NCI-H2227 (cell line): Measurements from ENCODE around the gene GRM7.
A peak's percentile ranks its signal among the peaks of the same experiment; 100 is the strongest.

Source experiments
- DNase-seq: peaks from one replicate; lab custom pipeline; 2025; ENCODE audit not compliant: unreplicated experiment; lab: John Stamatoyannopoulos, UW

The GRM7 gene

DNA sequence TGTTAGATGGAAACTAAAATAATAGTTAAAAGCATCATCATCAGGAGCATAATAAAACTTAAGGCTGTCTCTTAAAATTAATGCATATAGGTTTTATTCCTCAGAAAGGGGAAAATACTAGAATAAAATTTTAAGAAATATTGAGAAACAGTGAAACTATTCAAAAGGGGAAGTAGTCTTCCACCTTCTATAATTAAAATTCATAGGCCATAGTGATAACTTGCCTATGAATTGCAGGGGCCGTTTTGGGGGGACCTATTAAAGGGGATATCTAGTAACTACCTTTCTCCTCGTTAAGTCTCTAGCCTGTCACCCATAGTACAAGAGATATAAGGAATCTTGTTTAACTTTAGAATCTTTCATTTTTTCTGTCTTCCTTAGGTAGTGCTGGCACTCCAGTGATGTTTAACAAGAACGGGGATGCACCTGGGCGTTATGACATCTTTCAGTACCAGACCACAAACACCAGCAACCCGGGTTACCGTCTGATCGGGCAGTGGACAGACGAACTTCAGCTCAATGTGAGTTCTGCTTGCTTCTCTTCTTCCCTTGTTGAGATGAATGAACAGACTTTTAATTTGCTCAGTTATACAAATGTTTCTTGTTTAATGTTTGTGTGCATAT is 600.4 kb downstream of the GRM7 start:
- no peak for DNase-seq

DNA sequence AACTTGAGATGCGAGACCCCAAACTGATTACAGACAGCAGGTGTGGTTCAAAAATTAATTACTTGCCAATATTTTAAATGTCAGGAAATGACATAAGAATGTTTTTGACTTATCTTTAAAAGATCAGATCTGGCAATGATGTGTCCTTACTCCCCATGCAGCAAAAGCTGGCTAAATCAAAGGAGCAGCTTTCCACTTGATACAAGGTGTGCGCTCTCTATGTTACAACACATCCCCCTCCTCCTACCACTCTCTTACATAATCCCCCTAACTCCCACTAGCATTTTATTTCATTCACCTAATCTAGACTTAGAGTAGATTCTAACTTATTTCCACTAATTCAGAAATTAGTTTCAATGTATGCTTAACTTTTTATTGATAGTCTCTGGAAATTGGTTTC is 609.0 kb downstream of the GRM7 start:
- DNase-seq: no peak

DNA sequence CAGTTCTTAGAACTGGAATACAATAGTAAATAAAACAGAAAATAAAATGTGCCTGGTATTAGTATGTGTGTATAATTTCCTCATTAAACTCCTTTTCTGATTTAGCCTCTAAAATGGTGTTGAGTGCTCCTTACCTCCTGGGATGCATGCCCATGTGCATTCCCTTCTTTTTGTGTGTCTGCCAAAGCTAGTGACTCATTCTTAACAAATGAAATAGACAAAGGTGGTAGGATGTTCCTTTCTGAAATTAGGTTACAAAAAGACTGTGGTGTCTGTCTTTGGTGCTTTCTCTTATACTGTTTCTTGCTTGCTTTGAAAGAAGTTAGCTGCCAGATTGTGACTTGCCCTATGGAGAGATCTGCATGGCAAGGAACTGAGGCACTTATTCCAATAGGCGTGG is 623.7 kb downstream of the GRM7 start:
- no peak for DNase-seq

DNA sequence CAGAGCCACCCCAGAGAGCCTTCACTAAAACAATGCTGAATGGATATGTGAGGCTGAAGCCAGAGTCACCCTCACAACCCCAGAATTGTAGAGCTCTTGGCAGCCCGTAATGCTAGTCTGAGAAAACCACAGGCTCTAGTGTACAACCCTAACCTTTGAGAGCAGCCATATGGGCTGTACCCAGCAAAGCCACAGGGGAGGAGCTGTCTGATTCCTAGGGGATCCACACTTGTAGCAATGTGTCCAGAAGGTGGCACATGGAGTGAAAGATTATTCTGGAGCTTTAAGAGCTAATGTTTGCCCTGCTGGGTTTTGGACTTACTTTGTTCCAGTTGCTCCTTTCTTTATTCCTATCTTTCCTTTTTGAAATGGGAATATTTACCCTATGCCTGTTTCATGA is 626.8 kb downstream of the GRM7 start:
- no peak for DNase-seq

DNA sequence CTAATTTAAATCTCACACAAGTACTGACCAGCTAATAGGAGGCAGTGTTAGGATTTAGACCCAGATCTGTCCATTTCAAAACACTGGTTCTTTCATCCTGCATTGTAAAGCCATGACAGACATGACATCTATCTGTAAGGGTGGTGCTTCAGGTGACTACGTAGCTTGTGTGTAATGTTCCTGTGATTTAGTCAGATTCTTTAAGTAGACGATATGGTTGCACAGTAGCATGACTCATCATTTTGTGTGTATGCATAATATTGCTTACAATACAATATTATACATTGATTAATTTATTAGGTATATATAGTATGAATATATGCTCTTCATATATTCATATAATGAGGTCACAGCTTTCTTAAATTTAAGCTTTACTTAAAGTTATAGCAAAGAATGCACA is 628.5 kb downstream of the GRM7 start:
- DNase-seq: no peak

DNA sequence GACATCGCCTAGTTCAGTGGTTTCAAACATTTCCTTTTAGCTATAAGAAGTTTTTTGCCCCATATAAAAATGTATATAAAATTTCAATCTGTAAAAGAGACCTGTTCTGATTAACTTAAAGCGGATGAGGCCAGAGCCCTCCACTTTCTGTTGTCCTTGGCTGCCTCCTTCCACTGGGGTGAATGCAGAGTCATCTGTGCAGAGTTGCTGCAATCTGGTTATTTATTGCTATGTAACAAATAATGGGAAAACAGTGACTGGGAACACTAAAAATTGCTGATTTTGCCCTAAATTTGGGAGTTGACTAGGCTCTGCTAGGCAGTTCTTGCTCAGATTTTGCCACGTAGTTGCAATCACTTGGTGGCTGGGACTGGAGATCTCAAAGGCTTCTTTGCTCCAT is 637.8 kb downstream of the GRM7 start:
- no peak for DNase-seq

DNA sequence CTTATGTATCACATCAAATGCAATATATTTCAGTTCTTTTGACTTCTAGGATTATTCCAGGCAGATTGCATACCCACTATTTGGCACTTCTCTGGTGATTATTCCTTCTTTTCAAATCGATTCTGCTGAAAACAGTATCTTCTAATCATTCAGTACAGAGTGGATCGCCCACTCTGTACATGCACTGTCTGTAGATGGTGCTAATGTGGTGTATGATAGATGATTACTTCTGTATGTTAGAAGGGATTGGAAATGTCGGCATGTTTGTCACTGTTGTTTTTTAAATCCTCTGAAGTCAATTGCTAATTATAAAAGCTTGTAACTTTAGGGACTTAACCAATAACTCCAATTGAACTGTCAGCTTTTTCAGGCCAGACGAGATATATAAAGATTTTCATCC is 642.5 kb downstream of the GRM7 start:
- no peak for DNase-seq

DNA sequence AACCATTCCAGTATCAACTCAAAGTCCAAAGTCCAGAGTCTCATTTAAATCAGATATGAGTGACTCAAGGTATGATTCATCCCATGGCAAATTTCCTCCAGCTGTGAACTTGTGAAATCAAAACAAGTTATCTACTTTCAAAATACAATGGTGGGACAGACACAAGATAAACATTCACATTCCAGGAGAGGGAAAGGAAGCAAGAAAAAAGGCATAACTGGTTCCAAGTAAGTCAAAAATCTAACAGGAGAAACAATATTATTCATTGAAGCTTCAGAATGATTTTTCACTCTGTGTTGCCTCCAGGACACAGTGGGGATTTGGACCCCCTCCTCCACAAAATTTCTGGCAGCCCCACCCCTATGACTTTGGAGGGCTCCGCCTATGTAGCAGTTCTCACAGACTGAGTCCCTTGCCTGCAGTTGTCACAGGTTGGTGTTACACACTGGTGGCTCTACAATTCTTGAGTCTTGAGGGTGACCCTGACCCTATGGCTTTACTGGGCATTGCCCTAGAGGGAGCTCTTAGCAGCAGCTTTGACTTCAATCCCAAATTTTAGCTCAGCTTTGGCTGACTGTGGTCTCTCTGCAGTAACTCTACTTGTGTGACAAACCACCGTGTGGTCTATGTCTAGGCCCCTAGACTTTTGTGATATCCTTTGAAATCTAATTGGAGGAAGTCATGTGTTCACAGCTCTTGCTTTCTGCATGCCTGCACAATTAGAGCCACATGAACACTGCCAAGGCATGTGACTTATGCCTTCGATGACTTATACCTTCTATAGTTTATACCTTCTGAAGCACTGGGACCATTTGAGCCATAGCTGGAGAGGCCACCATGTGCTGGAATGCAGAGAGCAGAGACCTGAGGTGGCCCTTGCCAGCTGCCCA is 644.2 kb downstream of the GRM7 start:
- DNase-seq: no peak

DNA sequence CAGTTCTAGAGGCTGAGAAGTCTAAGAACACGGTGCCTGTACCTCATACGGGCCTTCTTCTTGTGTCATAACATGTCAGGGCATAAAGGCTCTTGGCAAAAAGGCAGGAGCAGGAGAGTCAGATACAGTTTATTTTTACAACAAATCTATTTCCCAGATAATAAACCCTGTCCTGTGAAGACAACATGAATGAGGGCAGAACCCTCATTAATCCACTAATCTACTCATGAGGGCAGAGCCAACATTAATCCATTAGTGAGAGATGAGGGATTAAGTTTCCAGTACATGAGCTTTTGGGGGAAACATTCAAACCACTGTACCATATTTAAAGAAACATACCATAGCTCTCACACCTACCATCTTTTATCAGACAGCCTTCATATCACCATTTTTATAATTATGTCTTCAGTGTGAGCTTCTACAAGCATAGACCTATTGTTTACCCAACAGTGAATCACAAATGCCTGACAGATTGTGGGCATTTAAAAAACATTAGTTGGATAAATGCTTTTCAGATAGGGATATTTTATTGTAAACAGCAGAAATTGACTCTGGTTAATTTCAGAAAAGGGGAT is 645.8 kb downstream of the GRM7 start:
- DNase-seq: no peak

DNA sequence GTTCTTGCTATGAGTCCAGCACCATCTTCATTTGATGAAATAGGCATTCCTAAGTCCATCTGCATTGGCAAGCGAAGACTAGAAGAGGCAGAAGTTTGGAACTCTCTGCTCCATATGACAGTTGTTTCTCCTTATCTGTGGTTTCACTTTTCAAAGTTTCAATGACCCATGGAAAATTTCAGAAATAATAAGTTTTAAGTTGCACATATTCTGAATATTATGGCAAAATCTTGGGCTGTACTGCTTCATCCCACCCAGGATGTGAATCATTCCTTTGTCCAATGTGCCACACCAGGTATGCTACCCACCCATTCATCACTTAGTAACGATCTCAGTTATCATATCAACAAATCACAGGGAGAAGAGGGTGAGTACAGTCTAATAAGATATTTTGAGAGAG is 647.9 kb downstream of the GRM7 start:
- DNase-seq: no peak

DNA sequence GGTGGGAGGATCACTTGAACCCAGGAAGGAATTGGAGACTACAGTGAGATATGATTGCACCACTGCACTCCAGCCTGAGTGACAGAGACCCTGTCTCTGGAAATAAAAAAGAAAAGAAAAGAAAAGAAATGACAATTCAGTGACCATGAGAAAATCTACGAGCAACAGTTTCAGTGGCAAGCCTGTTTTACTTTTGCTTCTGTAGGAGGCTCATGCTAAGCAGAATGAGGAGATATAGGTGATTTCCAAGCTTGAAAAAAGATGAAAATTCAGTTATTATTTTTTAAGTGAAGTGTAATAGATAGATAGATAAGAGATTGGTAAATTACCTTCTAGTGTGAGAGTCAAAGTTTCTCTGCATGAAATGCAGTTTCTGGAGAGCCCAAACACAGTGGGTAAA is 651.1 kb downstream of the GRM7 start:
- DNase-seq: no peak

DNA sequence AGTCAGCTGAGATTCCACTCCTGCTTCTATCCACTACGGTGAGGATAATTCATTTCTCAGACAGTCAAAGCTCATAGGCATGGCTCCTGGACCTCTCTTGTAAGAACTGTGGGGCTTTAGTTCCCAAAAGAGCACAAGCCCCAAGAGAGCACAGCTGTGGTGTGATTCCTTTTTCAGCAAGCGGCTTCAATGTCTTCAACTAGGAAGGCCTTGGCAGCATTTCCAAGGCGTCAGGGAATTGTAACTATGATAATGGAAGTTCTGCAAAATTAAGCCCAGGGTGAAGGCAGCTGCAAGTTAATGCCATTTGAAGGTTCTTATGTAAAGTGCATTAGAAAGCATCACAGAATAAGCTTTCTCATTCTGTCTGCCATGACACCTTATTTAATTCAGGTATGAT is 657.1 kb downstream of the GRM7 start:
- DNase-seq: no peak

DNA sequence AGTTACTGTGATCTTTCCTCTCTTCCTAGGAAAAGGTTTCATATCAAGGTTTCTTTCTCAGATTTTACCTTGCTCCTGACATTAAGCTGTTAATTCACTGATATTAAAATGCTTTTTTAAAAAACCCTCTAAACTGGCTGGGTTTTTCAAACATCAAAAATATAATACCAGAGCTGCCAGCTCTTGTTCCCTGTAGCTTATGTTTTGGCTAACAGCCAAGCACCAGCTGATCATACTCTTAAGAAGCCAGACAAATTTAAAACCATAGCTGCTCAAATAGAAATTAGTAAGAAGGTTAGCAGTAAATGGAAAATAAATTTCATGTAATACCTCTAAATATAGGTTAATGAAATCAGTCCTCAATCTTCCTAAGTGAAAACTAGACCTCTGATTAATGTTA is 657.5 kb downstream of the GRM7 start:
- peak; percentile 9 for DNase-seq

DNA sequence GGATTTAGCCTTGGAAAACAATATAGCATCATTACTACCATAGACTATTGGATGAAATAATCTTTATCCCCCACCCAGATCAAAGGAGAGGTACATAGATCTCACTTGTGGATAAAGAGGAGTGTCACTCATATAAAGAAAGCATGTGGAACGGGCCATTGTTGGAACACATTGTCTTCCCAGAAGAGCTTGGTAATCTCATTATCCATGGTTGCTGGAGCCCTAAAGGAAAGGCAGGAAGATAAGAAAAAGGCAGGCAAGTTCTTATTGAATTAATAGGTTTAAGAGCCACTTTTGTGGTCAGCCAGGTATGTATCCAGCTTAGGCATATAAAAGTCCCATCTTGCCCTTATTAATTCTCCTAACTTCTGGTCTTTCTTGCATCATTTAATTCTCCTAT is 659.1 kb downstream of the GRM7 start:
- DNase-seq: no peak

DNA sequence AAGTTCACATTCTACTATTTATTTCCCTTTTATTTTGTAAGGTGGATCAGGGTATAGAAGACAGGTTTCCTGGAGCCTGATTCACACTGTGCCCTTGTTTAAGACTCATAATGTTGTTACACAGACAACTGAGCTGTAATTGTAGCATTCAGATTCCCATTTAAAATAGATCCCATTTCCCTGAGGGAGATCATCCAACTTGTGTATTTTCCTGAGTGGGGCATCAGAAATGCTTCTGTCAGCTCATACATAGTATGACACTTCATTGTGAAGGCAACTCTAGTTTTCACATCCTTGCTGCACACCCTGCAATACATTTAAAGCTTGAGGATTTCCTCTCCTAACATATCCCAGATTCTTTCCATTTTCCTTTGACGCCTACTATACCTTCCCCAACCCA is 659.7 kb downstream of the GRM7 start:
- no peak for DNase-seq

DNA sequence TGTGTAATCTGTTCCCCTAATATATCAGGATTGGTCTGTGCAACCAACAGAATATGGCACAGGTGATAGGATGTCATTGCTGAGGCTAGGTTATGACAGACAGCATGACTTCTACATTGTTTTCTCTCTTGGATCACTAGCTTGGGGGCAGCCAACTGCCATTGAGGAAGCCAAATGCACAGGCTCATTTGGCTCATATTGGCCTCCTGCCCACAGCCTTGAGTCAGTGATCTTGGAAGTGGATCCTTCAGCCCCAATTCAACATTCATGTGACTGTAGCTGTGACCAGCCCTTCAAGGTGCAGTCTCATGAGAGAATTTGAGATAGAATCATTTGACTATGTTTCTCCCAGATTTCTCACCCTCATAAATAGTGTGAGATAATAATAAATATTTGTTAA is 675.6 kb downstream of the GRM7 start:
- no peak for DNase-seq

DNA sequence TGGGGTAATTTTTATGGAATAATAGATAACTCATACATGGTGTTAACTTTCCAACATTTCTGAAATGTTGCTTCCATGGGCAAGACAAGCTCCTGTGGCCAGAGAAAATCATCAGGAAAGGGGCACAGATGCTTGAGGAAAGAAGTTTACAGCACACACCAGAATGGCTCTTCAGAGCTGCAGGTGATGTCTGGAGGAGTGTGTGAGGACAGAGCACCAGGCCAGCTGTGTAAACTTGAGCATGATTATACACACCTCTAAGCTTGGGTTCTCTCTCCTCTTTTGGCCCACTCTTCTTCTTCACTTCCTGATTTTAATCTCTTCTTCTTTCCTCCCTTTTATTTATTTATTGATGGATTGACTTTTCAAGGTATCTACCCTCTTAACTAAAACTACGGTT is 676.0 kb downstream of the GRM7 start:
- no peak for DNase-seq

DNA sequence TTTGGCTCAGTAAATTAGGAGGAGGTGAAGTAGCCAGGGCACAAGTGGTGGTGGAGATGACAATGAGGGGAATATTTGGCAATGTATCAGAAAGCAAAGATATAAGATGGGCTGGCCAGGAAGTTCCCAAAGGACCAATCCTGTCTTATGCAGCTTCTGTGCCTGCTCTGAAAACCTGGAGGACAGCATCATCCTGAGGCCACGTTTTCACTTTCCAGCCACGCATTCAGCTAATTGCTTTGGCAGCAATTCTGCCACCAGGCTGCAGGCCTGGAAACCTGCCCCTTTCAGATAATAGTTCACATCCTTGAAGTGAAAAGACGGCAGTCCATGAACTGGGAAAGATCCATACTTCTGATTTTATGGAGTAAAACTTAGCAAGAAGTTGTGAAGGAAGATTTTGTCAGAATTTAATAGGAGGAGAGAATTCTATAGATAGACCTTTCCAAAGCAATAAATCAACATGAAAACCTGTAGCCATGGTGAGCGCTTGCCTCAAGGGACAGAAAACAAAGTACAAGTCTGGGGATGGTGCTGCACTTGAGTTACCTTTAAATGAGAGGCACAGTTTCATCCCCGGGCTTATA is 682.5 kb downstream of the GRM7 start:
- no peak for DNase-seq

DNA sequence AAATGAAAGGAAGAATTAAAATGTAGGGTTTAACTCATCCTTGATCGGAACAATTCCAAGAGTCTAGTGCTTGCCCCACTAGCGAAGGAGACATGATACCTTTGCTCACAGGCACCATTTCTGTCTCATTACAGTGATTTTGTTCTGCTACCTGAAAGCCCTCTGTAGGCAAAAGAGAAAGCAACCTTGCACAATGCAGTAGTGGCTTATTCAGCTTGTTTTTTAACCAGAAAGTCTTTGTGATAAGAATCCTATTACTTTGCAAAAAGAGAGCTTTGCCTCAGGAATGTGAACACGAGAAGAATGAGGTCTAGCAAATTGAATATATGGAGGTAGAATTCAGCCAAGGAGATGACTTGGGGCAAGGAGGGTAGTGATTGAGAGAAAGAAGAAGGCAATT is 684.4 kb downstream of the GRM7 start:
- no peak for DNase-seq

DNA sequence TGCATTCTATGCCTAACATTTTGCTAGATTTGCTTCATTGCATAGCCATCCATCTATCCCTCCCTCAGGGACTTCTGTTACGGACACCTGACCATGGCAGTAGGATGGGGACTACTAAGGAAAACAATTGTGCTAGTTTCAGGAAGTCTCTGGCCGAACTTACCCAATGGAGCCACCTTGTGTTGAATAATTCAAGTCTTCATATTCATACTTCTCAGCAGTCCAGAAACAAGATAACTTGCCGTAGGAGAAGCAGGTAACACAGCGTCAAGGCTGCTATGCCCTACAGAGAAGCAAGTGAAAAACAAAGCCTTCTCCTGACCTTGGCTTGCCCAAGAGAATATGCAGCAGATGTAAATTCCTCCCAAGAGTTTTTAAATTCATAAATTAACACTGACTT is 685.3 kb downstream of the GRM7 start:
- no peak for DNase-seq

DNA sequence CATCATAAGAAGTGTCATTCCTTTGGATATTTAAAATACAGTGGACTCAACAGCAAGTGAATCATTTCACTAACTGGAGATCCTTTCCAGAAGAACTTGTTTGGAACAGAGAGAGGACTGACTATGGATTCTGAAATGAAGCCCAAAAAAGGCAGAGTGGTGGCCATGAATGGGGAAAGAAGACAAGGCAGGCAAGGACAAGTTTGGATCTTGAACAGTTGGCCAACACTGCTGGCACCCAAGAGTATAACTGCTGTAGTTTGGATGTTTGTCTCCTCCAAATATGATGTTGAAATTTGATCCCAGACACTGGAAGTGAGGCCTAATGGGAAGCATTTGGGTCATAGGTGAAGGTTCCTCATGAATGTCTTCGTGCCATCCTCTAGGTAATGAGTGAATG is 686.9 kb downstream of the GRM7 start:
- no peak for DNase-seq

DNA sequence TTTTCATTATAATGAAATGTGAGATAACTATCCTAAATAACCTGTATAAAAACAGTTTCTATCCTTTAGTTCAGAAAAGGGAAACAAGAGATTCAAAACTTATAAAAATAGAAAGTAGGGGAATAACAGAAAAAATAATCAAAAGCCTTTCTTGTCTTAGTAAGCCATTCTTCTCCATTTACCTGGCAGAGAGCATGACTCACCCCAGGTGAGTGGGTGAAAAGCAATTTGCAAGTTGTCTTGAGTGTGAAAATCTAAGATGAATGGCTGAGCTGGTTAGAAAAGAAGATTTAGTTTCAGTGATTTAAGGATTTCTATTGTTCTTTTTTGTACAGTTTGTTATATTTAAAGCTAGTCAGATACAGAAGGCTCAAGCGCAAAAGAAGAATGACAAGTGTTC is 702.0 kb downstream of the GRM7 start:
- no peak for DNase-seq
